SK-N-MC (cell line): Measurements from ENCODE around the gene WDR46.

Experiments
- EZH2 ChIP-seq: fragments of 200-600 bp; sonication (generic); IDR thresholded peaks from one replicate; pipeline ENCODE4 v1.6.1; 2017; ENCODE audit warnings: antibody characterized with exemption
- FOXP2 ChIP-seq: optimal IDR thresholded peaks from 2 replicates; pipeline ENCODE3; 2011; ENCODE audit warnings: mild to moderate bottlenecking, moderate library complexity; ENCODE audit not compliant: insufficient read depth; ENCODE audit errors: extremely low read length, control extremely low read depth
- POLR2AphosphoS5 ChIP-seq: IDR thresholded peaks from 2 replicates; pipeline ENCODE4 v1.6.1; 2012; ENCODE audit warnings: mild to moderate bottlenecking, low read depth, low read length, borderline replicate concordance

- TF ChIP-seq EZH2 (no peak), POLR2AphosphoS5 (peak; percentile 29), FOXP2 (no peak)
These were observed 24.2 kb upstream of the WDR46 start for GRCh38 chr6:33313105-33313708.
